NCI-H524 (cell line): Measurements from ENCODE around the gene ASCC1.

Source experiments
- DNase-seq, 2 experiments: peaks; one replicate each; lab custom pipeline; 2025; lab: John Stamatoyannopoulos, UW

The ASCC1 gene

GRCh38 chr10:72083790-72084459, 132.2 kb downstream of the ASCC1 start:
- no peak for DNase-seq

GRCh38 chr10:72082856-72083789, 133.0 kb downstream of the ASCC1 start:
- no peak for DNase-seq

GRCh38 chr10:72081772-72082590, 134.1 kb downstream of the ASCC1 start:
- no peak for DNase-seq

GRCh38 chr10:72081210-72081609, 134.9 kb downstream of the ASCC1 start:
- peak; percentile 20 to 69 for DNase-seq

- DNase-seq = no peak
Measured at GRCh38 chr10:72080042-72080975, 135.8 kb downstream of the ASCC1 start.

- peak; percentile 46 to 77 for DNase-seq
Measured at GRCh38 chr10:72079356-72079755, 136.7 kb downstream of the ASCC1 start.

- no peak for DNase-seq
Measured at GRCh38 chr10:72077275-72077990, 138.6 kb downstream of the ASCC1 start.

GRCh38 chr10:72076756-72077155, 139.3 kb downstream of the ASCC1 start:
- no peak for DNase-seq

GRCh38 chr10:72075376-72076115, 140.5 kb downstream of the ASCC1 start:
- no peak for DNase-seq

- no peak for DNase-seq
Measured at GRCh38 chr10:72074574-72075375, 141.3 kb downstream of the ASCC1 start.

- no peak for DNase-seq
Measured at GRCh38 chr10:72073708-72074573, 142.1 kb downstream of the ASCC1 start.

GRCh38 chr10:72072639-72073038, 143.4 kb downstream of the ASCC1 start:
- no peak for DNase-seq

- DNase-seq = no peak
Measured at GRCh38 chr10:72072046-72072445, 144.0 kb downstream of the ASCC1 start.

- DNase-seq = peak; percentile 25 to 64
Measured at GRCh38 chr10:72069751-72070526, 146.1 kb downstream of the ASCC1 start.

GRCh38 chr10:72068901-72069446, 147.1 kb downstream of the ASCC1 start:
- peak in 1 of 2 experiments; percentile 9 for DNase-seq

GRCh38 chr10:72068126-72068765, 147.8 kb downstream of the ASCC1 start:
- no peak for DNase-seq
